ENCODE measurements around the gene SOST. TPM values are rescaled to one million over a fixed set of nuclear protein-coding genes. Genes with fewer than 3 reads are reported as not detected.

SOST gene
- total RNA-seq, 2 experiments from 2014 or later: not detected

- DNase-seq (no peak), ATAC-seq (peak; percentile 34)
- Mint-ChIP-seq H3K4me3 (peak overlapping the region; percentile 78), H3K4me1 (peaks cover 13% of the 10 kb centered on the region), H3K9me3 (ENCODE audit: low read depth) (no peaks in the 10 kb centered on the region), H3K36me3 (ENCODE audit: low read depth) (no peaks in the 10 kb centered on the region), H3K27me3 (peaks cover 9% of the 10 kb centered on the region), H3K27ac (peak overlapping the region; percentile 97)
- ChIA-PET POLR2A (interaction anchor here (0.8 kb wide), 1 partner anchor 110 kb away, joined by 4 read pairs; no protein-coding TSS in a partner anchor), CTCF (no interaction called here)
- intact Hi-C loops (cut with DNase I, micrococcal nuclease): no loop called here
Observed at GRCh38 chr17:43719578-43719977, 39.0 kb downstream of the SOST start.

- H3K27me3 Mint-ChIP-seq: peaks cover 15% of the 10 kb centered on the region
- CTCF ChIA-PET: interaction anchor here (1.1 to 1.3 kb wide), 2 partner anchors 25 to 41 kb away, joined by 3 to 4 read pairs; no protein-coding TSS in a partner anchor
- ATAC-seq (no peak), DNase-seq (no peak)
- no peak overlapping the region for H3K4me3 Mint-ChIP-seq
- POLR2A ChIA-PET: no interaction called here
- no peaks in the 10 kb centered on the region for H3K9me3 Mint-ChIP-seq (ENCODE audit: low read depth)
- no peaks in the 10 kb centered on the region for H3K36me3 Mint-ChIP-seq (ENCODE audit: low read depth)
- no peak overlapping the region for H3K27ac Mint-ChIP-seq
- intact Hi-C loops (cut with DNase I, micrococcal nuclease): no loop called here
- H3K4me1 Mint-ChIP-seq: peaks cover 19% of the 10 kb centered on the region
Observed at GRCh38 chr17:43718544-43718943, 40.0 kb downstream of the SOST start.

DNA sequence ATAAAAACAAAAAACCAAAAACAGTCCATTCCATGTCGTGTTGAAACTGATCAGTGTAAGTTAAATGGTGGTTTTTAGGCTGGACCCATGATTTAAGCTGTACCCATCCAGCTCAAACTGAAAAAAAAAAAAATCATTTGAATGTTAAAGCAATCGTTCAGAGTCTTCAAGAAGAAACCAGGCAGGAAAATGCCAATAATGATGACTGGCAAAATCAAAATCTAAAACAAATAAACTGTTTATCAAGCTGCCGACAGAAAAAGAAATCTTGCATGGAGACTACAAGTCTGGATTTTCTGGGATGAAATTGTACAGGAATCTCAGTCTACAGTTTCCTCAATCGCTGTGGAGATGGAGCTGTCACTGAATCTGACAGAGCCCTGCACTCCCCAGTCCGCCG is 40.7 kb downstream of the SOST start:
- no peak for ATAC-seq
- no peaks in the 10 kb centered on the region for H3K9me3 Mint-ChIP-seq (ENCODE audit: low read depth)
- ChIA-PET CTCF (interaction anchor here (1.0 to 1.3 kb wide), 3 partner anchors 21 to 42 kb away, joined by 3 to 4 read pairs (median 4); no protein-coding TSS in a partner anchor), POLR2A (interaction anchor here (0.7 kb wide), 1 partner anchor 357 kb away, joined by 3 read pairs; no protein-coding TSS in a partner anchor)
- intact Hi-C loops (cut with DNase I, micrococcal nuclease): no loop called here
- no peak for DNase-seq
- H3K4me1 Mint-ChIP-seq: peaks cover 24% of the 10 kb centered on the region
- no peak overlapping the region for H3K4me3 Mint-ChIP-seq
- peaks cover 20% of the 10 kb centered on the region for H3K27me3 Mint-ChIP-seq
- H3K27ac Mint-ChIP-seq: no peak overlapping the region
- no peaks in the 10 kb centered on the region for H3K36me3 Mint-ChIP-seq (ENCODE audit: low read depth)

- intact Hi-C loops (cut with DNase I, micrococcal nuclease): no loop called here
- Mint-ChIP-seq H3K27me3 (peaks cover 37% of the 10 kb centered on the region), H3K9me3 (ENCODE audit: low read depth) (no peaks in the 10 kb centered on the region), H3K27ac (no peak overlapping the region), H3K4me1 (peaks cover 17% of the 10 kb centered on the region), H3K4me3 (peak overlapping the region; percentile 48), H3K36me3 (ENCODE audit: low read depth) (no peaks in the 10 kb centered on the region)
- POLR2A ChIA-PET: no interaction called here
- CTCF ChIA-PET: interaction anchor here (0.8 to 1.4 kb wide), 3 partner anchors 10 to 47 kb away, joined by 3 to 6 read pairs (median 5); no protein-coding TSS in a partner anchor
- DNase-seq (no peak), ATAC-seq (no peak)
Observed at GRCh38 chr17:43714465-43715149, 44.0 kb downstream of the SOST start.

- peaks cover 37% of the 10 kb centered on the region for H3K27me3 Mint-ChIP-seq
Observed at GRCh38 chr17:43713494-43714162, 45.0 kb downstream of the SOST start.

GRCh38 chr17:43712397-43712796 is 46.2 kb downstream of the SOST start:
- no peaks in the 10 kb centered on the region for H3K36me3 Mint-ChIP-seq (ENCODE audit: low read depth)
- peaks cover 35% of the 10 kb centered on the region for H3K27me3 Mint-ChIP-seq
- DNase-seq (no peak), ATAC-seq (no peak)
- ChIA-PET POLR2A (no interaction called here), CTCF (interaction anchor here (0.6 to 0.9 kb wide), 3 partner anchors 12 to 386 kb away, joined by 3 to 4 read pairs (median 4); no protein-coding TSS in a partner anchor)
- H3K9me3 Mint-ChIP-seq (ENCODE audit: low read depth): no peaks in the 10 kb centered on the region
- intact Hi-C loops (cut with DNase I, micrococcal nuclease): no loop called here
- no peak overlapping the region for H3K4me3 Mint-ChIP-seq
- peaks cover 12% of the 10 kb centered on the region for H3K4me1 Mint-ChIP-seq
- H3K27ac Mint-ChIP-seq: no peak overlapping the region

More at GRCh38 chr17:43713494-43714162, 45.0 kb downstream of the SOST start:
- DNase-seq: peak; percentile 41
- Mint-ChIP-seq H3K9me3 (ENCODE audit: low read depth) (no peaks in the 10 kb centered on the region), H3K4me1 (peaks cover 12% of the 10 kb centered on the region), H3K27ac (no peak overlapping the region), H3K4me3 (peak overlapping the region; percentile 48), H3K36me3 (ENCODE audit: low read depth) (no peaks in the 10 kb centered on the region)
- POLR2A ChIA-PET: interaction anchor here (0.9 kb wide), 1 partner anchor 8 kb away, joined by 3 read pairs; no protein-coding TSS in a partner anchor
- peak; percentile 66 for ATAC-seq
- CTCF ChIA-PET: interaction anchor here (0.6 to 1.2 kb wide), 6 partner anchors 9 to 53 kb away, joined by 3 to 8 read pairs (median 4); no protein-coding TSS in a partner anchor
- intact Hi-C loops (cut with DNase I, micrococcal nuclease): no loop called here

DNA sequence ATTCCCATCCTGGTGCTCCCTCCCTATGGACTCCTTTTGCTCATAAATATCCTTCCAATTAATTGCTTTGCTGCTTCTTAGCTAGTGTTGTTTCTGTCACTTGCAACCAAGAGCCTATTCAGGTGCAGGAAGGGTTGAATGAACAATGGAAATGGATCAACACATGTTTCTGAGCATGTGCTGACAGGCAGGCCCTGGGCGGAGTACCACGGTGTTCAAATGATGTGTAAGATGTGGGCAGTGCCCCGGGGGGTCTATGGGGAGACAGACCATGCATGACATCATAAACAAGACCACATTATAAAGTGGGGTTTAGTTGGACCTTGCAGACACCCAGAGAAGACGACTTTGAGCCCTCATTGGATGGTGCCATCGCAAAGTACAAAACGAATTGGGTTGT is 48.5 kb downstream of the SOST start:
- Mint-ChIP-seq H3K27ac (no peak overlapping the region), H3K4me3 (no peak overlapping the region), H3K27me3 (peaks cover 35% of the 10 kb centered on the region), H3K9me3 (ENCODE audit: low read depth) (no peaks in the 10 kb centered on the region), H3K4me1 (peaks cover 12% of the 10 kb centered on the region), H3K36me3 (ENCODE audit: low read depth) (no peaks in the 10 kb centered on the region)
- CTCF ChIA-PET: interaction anchor here (0.6 to 2.0 kb wide), 4 partner anchors 10 to 56 kb away, joined by 3 to 9 read pairs (median 4); no protein-coding TSS in a partner anchor
- POLR2A ChIA-PET: no interaction called here
- intact Hi-C loops (cut with DNase I, micrococcal nuclease): no loop called here
- DNase-seq (no peak), ATAC-seq (no peak)

GRCh38 chr17:43709210-43709609 is 49.4 kb downstream of the SOST start:
- Mint-ChIP-seq H3K9me3 (ENCODE audit: low read depth) (no peaks in the 10 kb centered on the region), H3K4me3 (no peak overlapping the region), H3K27me3 (peaks cover 28% of the 10 kb centered on the region), H3K27ac (no peak overlapping the region), H3K36me3 (ENCODE audit: low read depth) (no peaks in the 10 kb centered on the region), H3K4me1 (peaks cover 8% of the 10 kb centered on the region)
- POLR2A ChIA-PET: no interaction called here
- intact Hi-C loops (cut with DNase I, micrococcal nuclease): no loop called here
- DNase-seq (no peak), ATAC-seq (no peak)
- CTCF ChIA-PET: interaction anchor here (1.8 to 2.4 kb wide), 3 partner anchors 11 to 57 kb away, joined by 6 to 9 read pairs (median 8); no protein-coding TSS in a partner anchor

DNA sequence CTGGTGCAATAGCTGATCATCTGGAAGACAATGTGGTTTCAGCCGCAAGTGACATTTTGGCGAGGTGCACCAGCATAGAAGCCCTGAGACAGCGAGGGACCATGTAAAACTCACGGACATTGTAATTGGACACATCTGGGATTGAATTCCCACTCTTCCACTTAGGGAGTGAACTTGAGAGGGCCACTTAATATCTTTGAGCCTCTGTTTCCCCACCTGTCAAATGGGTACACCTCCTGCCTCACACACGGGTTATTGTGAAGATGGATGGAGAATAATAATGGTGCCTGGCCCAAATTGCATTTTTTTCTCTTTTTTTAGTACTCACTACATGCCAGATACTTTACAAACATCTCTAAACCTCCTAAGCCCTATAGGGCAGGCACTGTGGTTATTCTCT is 51.4 kb downstream of the SOST start:
- DNase-seq: no peak
- Mint-ChIP-seq H3K27ac (no peak overlapping the region), H3K4me1 (peaks cover 2% of the 10 kb centered on the region), H3K27me3 (peaks cover 18% of the 10 kb centered on the region), H3K4me3 (no peak overlapping the region), H3K36me3 (ENCODE audit: low read depth) (no peaks in the 10 kb centered on the region), H3K9me3 (ENCODE audit: low read depth) (no peaks in the 10 kb centered on the region)
- intact Hi-C loops (cut with DNase I, micrococcal nuclease): no loop called here
- ChIA-PET CTCF (interaction anchor here (2.4 kb wide), 1 partner anchor 9 kb away, joined by 8 read pairs; no protein-coding TSS in a partner anchor), POLR2A (no interaction called here)
- no peak for ATAC-seq

DNA sequence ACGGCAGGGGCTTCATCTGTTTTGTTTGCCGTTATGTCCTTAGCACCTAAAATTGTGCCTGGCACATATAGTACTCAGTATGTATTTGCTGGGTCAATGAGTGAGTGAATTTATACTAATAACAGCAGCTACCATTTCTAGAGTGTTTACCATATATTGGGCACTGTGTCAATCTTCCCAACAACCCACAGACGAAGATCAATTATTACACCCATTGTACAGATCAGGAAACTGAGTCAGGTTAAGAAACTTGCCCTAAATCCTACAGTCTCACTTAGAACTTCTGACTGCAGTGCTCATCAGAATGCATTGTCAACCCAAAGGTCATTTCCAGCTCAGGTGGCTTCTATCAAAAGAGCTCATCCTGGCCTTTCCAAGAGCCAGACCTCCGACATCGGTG is 52.4 kb downstream of the SOST start:
- ChIA-PET POLR2A (no interaction called here), CTCF (interaction anchor here (1.6 to 1.9 kb wide), 2 partner anchors 54 to 60 kb away, joined by 6 to 7 read pairs; no protein-coding TSS in a partner anchor)
- Mint-ChIP-seq H3K4me3 (no peak overlapping the region), H3K27me3 (peaks cover 19% of the 10 kb centered on the region), H3K9me3 (ENCODE audit: low read depth) (no peaks in the 10 kb centered on the region), H3K4me1 (peaks cover 5% of the 10 kb centered on the region), H3K27ac (no peak overlapping the region), H3K36me3 (ENCODE audit: low read depth) (no peaks in the 10 kb centered on the region)
- DNase-seq (no peak), ATAC-seq (no peak)
- intact Hi-C loops (cut with DNase I, micrococcal nuclease): no loop called here

Data from activated CD4-positive, alpha-beta T cell treated with anti-CD3 and anti-CD28 coated beads for 36 hours (primary cell).